Endodermal cell (in vitro differentiated cells): ENCODE measurements around the gene VTI1A. TPM values are rescaled to one million over a fixed set of nuclear protein-coding genes. Genes with fewer than 3 reads are reported as not detected.

Source experiments
- DNase-seq: peaks from one replicate; pipeline ENCODE4 v3.0.0-alpha.2; 2017
- H3K27ac ChIP-seq: 2 replicates; pipeline ENCODE4 v1.5.1; 2013; ENCODE audit warnings: mild to moderate bottlenecking, low read depth, low read length, moderate library complexity
- H3K27me3 ChIP-seq: 2 replicates; pipeline ENCODE4 v1.6.1; 2013; ENCODE audit warnings: mild to moderate bottlenecking, low read length, moderate library complexity; ENCODE audit not compliant: insufficient read depth, control insufficient read depth, poor library complexity, severe bottlenecking
- H3K36me3 ChIP-seq: 2 replicates; pipeline ENCODE4 v1.7.0; 2013; ENCODE audit warnings: mild to moderate bottlenecking, low read length, moderate library complexity; ENCODE audit not compliant: control insufficient read depth, insufficient read depth
- H3K4me1 ChIP-seq: one replicate; pipeline ENCODE4 v1.7.0; 2013; ENCODE audit warnings: low read length; ENCODE audit not compliant: control insufficient read depth, insufficient read depth
- H3K4me3 ChIP-seq: 2 replicates; pipeline ENCODE4 v1.5.1; 2013; ENCODE audit warnings: mild to moderate bottlenecking, low read length, moderate library complexity
- H3K9ac ChIP-seq: 2 replicates; pipeline ENCODE4 v1.6.1; 2013; ENCODE audit warnings: mild to moderate bottlenecking, low read length, moderate library complexity; ENCODE audit not compliant: poor library complexity, severe bottlenecking; ENCODE audit errors: extremely low read depth
- H3K9me3 ChIP-seq: 2 replicates; pipeline ENCODE4 v1.6.1; 2013; ENCODE audit warnings: mild to moderate bottlenecking, low read length, moderate library complexity; ENCODE audit not compliant: control insufficient read depth
- H3K27ac Mint-ChIP-seq: 2 replicates; pipeline ENCODE4 v1.8.0; 2020; ENCODE audit warnings: mixed read lengths
- H3K27me3 Mint-ChIP-seq: 2 replicates; pipeline ENCODE4 v1.8.0; 2021; ENCODE audit warnings: mild to moderate bottlenecking, mixed read lengths; ENCODE audit not compliant: insufficient read depth
- H3K36me3 Mint-ChIP-seq: 2 replicates; pipeline ENCODE4 v1.8.0; 2020; ENCODE audit warnings: low read depth, mixed read lengths
- H3K4me1 Mint-ChIP-seq: 2 replicates; pipeline ENCODE4 v1.8.0; 2020; ENCODE audit warnings: mixed read lengths
- H3K4me3 Mint-ChIP-seq: 2 replicates; pipeline ENCODE4 v1.8.0; 2020; ENCODE audit warnings: mild to moderate bottlenecking, moderate library complexity, mixed read lengths
- H3K9me3 Mint-ChIP-seq: 2 replicates; pipeline ENCODE4 v1.8.0; 2020; ENCODE audit warnings: mild to moderate bottlenecking, mixed read lengths
- WGBS, 2 experiments: methylation state at CpG; one replicate each; pipeline versions ENCODE4 v1.1.5 to v1.1.7; 2013; ENCODE audit warnings: missing lambda C conversion rate in 2 of 2, mixed read lengths in 1 of 2; ENCODE audit not compliant: insufficient coverage in 1 of 2, insufficient read length in 1 of 2; 5-methylcytosine and 5-hydroxymethylcytosine counted together
- total RNA-seq, 2 donors: library from RNA; stranded (reverse); fragmentation: NEBNext Ultra II Directional in 1 of 2; extraction: Animal tissue kit (Norgen Biotek cat#: 25700) in 1 of 2; gene quantifications; 2 replicates in 1 of 2; 3 replicates in 1 of 2; pipeline ENCODE4 v1.2.1, GENCODE V29; 2021
- TF ChIP-seq, protein P1 (sequence below): fragments of 200-600 bp; sonication (generic); conservative IDR thresholded peaks from 2 replicates; pipeline ENCODE4 v1.5.0; 2021; ENCODE audit warnings: antibody characterized with exemption, mild to moderate bottlenecking

The VTI1A gene
- total RNA-seq, 2 donors from 2014 or later = 27.0 to 29.9 TPM

DNA sequence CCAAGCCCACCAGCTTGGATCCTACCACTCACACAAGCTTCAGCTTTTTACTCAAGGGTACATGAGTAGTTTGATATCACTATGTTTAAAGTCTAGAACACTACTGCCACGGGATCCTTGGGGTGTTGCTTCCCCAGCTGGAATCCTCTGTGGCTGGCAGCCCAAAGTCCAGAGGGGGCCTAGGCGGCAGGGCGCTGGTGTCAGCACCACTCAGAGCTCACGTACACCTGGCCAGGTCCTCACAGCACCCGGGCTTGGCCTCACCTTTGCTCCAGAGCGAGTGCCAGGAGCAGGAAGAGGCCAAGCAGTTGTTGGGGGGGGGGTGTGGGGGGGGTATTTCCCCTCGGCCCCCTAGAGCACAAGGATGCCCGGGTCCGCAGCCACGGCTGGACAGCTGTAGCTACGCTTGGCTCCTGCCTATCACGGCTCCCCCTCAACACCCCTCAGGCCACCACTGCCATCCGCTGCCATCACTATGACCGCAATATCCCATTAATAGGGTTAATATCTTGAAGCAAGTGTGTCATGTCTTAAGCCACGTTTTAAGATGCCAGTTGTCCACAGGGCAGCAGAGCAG is 17.3 kb upstream of the VTI1A start:
- 93 to 94% methylated on average over 2 to 12 of the region's 15 CpGs for WGBS, 2 experiments
- H3K27ac Mint-ChIP-seq = no peak overlapping the region
- no peaks in the 10 kb centered on the region for H3K27me3 Mint-ChIP-seq
- H3K4me1 Mint-ChIP-seq = peaks cover 13% of the 10 kb centered on the region
- H3K9me3 ChIP-seq = no peaks in the 10 kb centered on the region
- peaks cover 6% of the 10 kb centered on the region for H3K4me1 ChIP-seq
- TF ChIP-seq, protein P1, sequence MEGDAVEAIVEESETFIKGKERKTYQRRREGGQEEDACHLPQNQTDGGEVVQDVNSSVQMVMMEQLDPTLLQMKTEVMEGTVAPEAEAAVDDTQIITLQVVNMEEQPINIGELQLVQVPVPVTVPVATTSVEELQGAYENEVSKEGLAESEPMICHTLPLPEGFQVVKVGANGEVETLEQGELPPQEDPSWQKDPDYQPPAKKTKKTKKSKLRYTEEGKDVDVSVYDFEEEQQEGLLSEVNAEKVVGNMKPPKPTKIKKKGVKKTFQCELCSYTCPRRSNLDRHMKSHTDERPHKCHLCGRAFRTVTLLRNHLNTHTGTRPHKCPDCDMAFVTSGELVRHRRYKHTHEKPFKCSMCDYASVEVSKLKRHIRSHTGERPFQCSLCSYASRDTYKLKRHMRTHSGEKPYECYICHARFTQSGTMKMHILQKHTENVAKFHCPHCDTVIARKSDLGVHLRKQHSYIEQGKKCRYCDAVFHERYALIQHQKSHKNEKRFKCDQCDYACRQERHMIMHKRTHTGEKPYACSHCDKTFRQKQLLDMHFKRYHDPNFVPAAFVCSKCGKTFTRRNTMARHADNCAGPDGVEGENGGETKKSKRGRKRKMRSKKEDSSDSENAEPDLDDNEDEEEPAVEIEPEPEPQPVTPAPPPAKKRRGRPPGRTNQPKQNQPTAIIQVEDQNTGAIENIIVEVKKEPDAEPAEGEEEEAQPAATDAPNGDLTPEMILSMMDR = no peak
- H3K36me3 ChIP-seq = peaks cover 45% of the 10 kb centered on the region
- H3K27ac ChIP-seq = peak overlapping the region; percentile 21
- DNase-seq = no peak
- no peaks in the 10 kb centered on the region for H3K27me3 ChIP-seq
- peaks cover 25% of the 10 kb centered on the region for H3K36me3 Mint-ChIP-seq
- H3K9me3 Mint-ChIP-seq = no peaks in the 10 kb centered on the region
- no peak overlapping the region for H3K9ac ChIP-seq
- H3K4me3 ChIP-seq = no peak overlapping the region
- H3K4me3 Mint-ChIP-seq = no peak overlapping the region

DNA sequence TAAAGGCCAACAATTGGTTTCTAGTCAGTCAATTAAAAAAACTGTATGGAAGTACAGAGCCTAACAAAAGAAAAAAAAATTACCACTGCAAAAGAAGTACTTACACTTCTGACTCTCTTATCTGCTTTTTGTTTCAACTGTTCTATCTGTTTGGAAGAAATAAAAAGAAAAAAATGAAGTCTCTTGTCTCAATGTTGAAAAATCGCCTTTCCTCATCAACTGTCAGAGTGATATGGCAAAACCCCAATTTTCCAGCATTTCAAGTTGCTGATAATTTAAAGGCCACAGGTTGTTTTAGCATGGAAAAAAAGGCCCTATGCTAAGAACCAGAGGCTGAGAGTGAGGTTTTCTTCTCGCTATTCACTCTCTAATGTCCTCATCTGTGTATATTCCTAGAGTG is 13.9 kb upstream of the VTI1A start:
- Histone ChIP-seq H3K27me3 (no peaks in the 10 kb centered on the region), H3K9ac (no peak overlapping the region), H3K4me1 (peaks cover 3% of the 10 kb centered on the region), H3K9me3 (no peaks in the 10 kb centered on the region), H3K27ac (no peak overlapping the region), H3K36me3 (peaks cover 67% of the 10 kb centered on the region), H3K4me3 (no peak overlapping the region)
- DNase-seq = no peak
- Mint-ChIP-seq H3K9me3 (no peaks in the 10 kb centered on the region), H3K4me3 (no peak overlapping the region), H3K27me3 (no peaks in the 10 kb centered on the region), H3K27ac (no peak overlapping the region), H3K4me1 (peaks cover 6% of the 10 kb centered on the region), H3K36me3 (peaks cover 33% of the 10 kb centered on the region)
- TF ChIP-seq, protein P1 = no peak
- 93 to 96% methylated on average over 2 of the region's 2 CpGs for WGBS, 2 experiments

DNA sequence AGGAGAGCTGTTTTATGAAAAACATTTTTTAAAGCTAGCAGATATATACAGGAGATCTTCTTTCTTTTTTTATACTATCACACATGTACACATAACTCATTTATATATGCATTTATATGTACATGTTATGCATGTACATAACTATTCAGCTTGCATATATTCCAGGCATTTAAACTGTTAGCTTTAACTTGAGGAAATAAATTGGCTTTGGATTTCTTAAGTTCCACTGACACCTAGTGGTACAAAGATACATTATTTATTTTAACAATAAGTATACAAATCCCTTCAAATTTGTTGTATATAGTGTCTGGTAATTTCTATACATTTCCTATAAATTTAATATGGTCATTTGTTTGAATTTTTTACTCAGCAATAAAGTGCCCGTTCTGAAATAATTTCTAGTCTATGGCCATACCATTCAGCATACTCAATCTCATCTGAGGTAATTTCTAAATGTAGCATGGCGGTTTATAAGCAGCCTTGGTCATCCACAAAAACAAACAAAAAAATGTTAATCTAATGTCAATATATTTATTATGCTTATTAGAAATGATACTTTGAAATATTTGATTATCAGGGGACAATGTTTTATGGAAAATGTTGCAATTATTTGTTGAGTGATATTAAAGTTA is 11.9 kb upstream of the VTI1A start:
- 80% methylated on average over 1 of the region's 2 CpGs; no CpG with 5 or more reads in 1 of the 2 experiments for WGBS, 2 experiments

More for the DNA sequence above, 11.9 kb upstream of the VTI1A start:
- Mint-ChIP-seq H3K9me3 (no peaks in the 10 kb centered on the region), H3K4me1 (no peaks in the 10 kb centered on the region), H3K27ac (no peak overlapping the region), H3K27me3 (no peaks in the 10 kb centered on the region), H3K36me3 (peaks cover 37% of the 10 kb centered on the region), H3K4me3 (no peak overlapping the region)
- H3K9me3 ChIP-seq = no peaks in the 10 kb centered on the region
- H3K36me3 ChIP-seq = peaks cover 79% of the 10 kb centered on the region
- no peak for DNase-seq
- H3K4me3 ChIP-seq = no peak overlapping the region
- no peak overlapping the region for H3K27ac ChIP-seq
- no peaks in the 10 kb centered on the region for H3K4me1 ChIP-seq
- no peak overlapping the region for H3K9ac ChIP-seq
- no peaks in the 10 kb centered on the region for H3K27me3 ChIP-seq
- TF ChIP-seq, protein P1 = peak; percentile 78
